HepG2 (cell line): ENCODE measurements around the gene COX4I1. TPM values are rescaled to one million over a fixed set of nuclear protein-coding genes. Genes with fewer than 3 reads are reported as not detected.
A peak's percentile ranks its signal among the peaks of the same experiment; 100 is the strongest.

Source experiments
- AHR ChIP-seq: IDR thresholded peaks from 2 replicates; pipeline ENCODE4 v1.6.1; 2018; ENCODE audit warnings: missing genetic modification reagents, missing compliant biosample characterization
- ATM ChIP-seq: fragments of 450-650 bp; IDR thresholded peaks from 2 replicates; pipeline ENCODE4 v1.7.1; 2017; ENCODE audit warnings: mild to moderate bottlenecking, borderline replicate concordance
- HDAC2 ChIP-seq: sonication (generic); formaldehyde crosslinking; IDR thresholded peaks from 2 replicates; pipeline ENCODE4 v1.4.0; 2020; ENCODE audit warnings: missing genetic modification reagents
- NAIF1 ChIP-seq: sonication (generic); formaldehyde crosslinking; IDR thresholded peaks from 2 replicates; pipeline ENCODE4 v1.5.0; 2020; ENCODE audit warnings: mild to moderate bottlenecking, missing genetic modification reagents, borderline replicate concordance
- PLRG1 ChIP-seq: fragments of 450-650 bp; conservative IDR thresholded peaks from 2 replicates; pipeline ENCODE4 v1.6.1; 2016
- PRDM10 ChIP-seq: sonication (generic); formaldehyde crosslinking; IDR thresholded peaks from 2 replicates; pipeline ENCODE4 v1.4.0; 2020; ENCODE audit warnings: low read depth, missing genetic modification reagents
- RBM39 ChIP-seq: fragments of 200-400 bp; formaldehyde crosslinking; IDR thresholded peaks from one replicate; pipeline ENCODE4 v1.6.1; 2018; ENCODE audit warnings: antibody characterized with exemption, mild to moderate bottlenecking, low read depth, low read length; ENCODE audit not compliant: poor library complexity, severe bottlenecking
- RFX5 ChIP-seq: IDR thresholded peaks from 2 replicates; pipeline ENCODE4 v1.6.1; 2011; ENCODE audit warnings: low read depth, low read length, improper control_type of control experiment
- RORA ChIP-seq: sonication (generic); formaldehyde crosslinking; IDR thresholded peaks from 2 replicates; pipeline ENCODE4 v1.5.0; 2020; ENCODE audit warnings: mild to moderate bottlenecking, missing genetic modification reagents, moderate library complexity
- SNRNP70 ChIP-seq: fragments of 200-400 bp; formaldehyde crosslinking; IDR thresholded peaks from 2 replicates; pipeline ENCODE4 v1.6.1; 2017; ENCODE audit warnings: mild to moderate bottlenecking, low read depth, low read length, moderate library complexity
- TAF15 ChIP-seq: fragments of 200-400 bp; formaldehyde crosslinking; IDR thresholded peaks from one replicate; pipeline ENCODE4 v1.6.1; 2018; ENCODE audit warnings: mild to moderate bottlenecking, low read depth, low read length; ENCODE audit not compliant: poor library complexity, severe bottlenecking
- TBL1XR1 ChIP-seq: fragments of 150-350 bp; IDR thresholded peaks from 2 replicates; pipeline ENCODE4 v1.6.1; 2014; ENCODE audit warnings: borderline replicate concordance, low read length; ENCODE audit not compliant: partially characterized antibody
- TOPORS ChIP-seq: sonication (generic); formaldehyde crosslinking; IDR thresholded peaks from 2 replicates; pipeline ENCODE4 v1.8.0; 2023; ENCODE audit warnings: mild to moderate bottlenecking, missing genetic modification reagents
- ZBTB38 ChIP-seq: sonication (generic); formaldehyde crosslinking; IDR thresholded peaks from 2 replicates; pipeline ENCODE4 v1.5.1; 2020; ENCODE audit warnings: mild to moderate bottlenecking, missing genetic modification reagents
- ZNF432 ChIP-seq: sonication (generic); formaldehyde crosslinking; IDR thresholded peaks from 2 replicates; pipeline ENCODE4 v1.5.0; 2020; ENCODE audit warnings: missing genetic modification reagents, mild to moderate bottlenecking, borderline replicate concordance
- ZNF468 ChIP-seq: sonication (generic); formaldehyde crosslinking; IDR thresholded peaks from 2 replicates; pipeline ENCODE4 v1.8.0; 2022; ENCODE audit warnings: mild to moderate bottlenecking, moderate library complexity, missing genetic modification reagents
- ZNF644 ChIP-seq: IDR thresholded peaks from 2 replicates; pipeline ENCODE4 v1.6.1; 2016; ENCODE audit warnings: low read depth
- ZNF720 ChIP-seq: sonication (generic); formaldehyde crosslinking; IDR thresholded peaks from 2 replicates; pipeline ENCODE4 v1.4.0; 2020; ENCODE audit warnings: missing genetic modification reagents
- ZNF775 ChIP-seq: sonication (generic); formaldehyde crosslinking; IDR thresholded peaks from 2 replicates; pipeline ENCODE4 v1.4.0; 2020; ENCODE audit warnings: missing genetic modification reagents, mild to moderate bottlenecking, moderate library complexity, borderline replicate concordance
- ZNF83 ChIP-seq: sonication (generic); formaldehyde crosslinking; IDR thresholded peaks from 2 replicates; pipeline ENCODE4 v1.4.0; 2020; ENCODE audit warnings: missing genetic modification reagents, mild to moderate bottlenecking, borderline replicate concordance
- polyA plus RNA-seq, 8 experiments: library from polyadenylated mRNA; depleted of rRNA in 3 of 8; stranded (reverse) in 7 of 8; unstranded in 1 of 8; fragments of >200 nt; fragmentation: Illumina TruSeq in 4 of 8; extraction: Trizol in 4 of 8; gene quantifications; 2 replicates each; pipeline versions ENCODE4 v1.2.1 to v1.2.3, GENCODE V29; 2011 to 2016; ENCODE audit warnings: low read depth in 4 of 8, missing spikeins in 1 of 8, mixed read lengths in 1 of 8; ENCODE audit not compliant: insufficient read depth in 1 of 8
- total RNA-seq, 5 experiments: library from RNA; depleted of rRNA; stranded (reverse); fragments of >200 nt; fragmentation: Illumina TruSeq; extraction: Trizol; gene quantifications; 2 replicates each; pipeline ENCODE4 v1.2.3, GENCODE V29; 2016; ENCODE audit warnings: low read depth in 1 of 5
- TF ChIP-seq, protein P1 (sequence below): sonication (generic); formaldehyde crosslinking; IDR thresholded peaks from 2 replicates; pipeline ENCODE4 v1.9.0; 2022; ENCODE audit warnings: missing genetic modification reagents, mild to moderate bottlenecking, borderline replicate concordance
- TF ChIP-seq, protein P2 (sequence below): IDR thresholded peaks from 2 replicates; pipeline ENCODE4 v1.6.1; 2018; ENCODE audit warnings: missing genetic modification reagents

The COX4I1 gene
- total and polyA plus RNA-seq, 2 of the 13 experiments (the other 11 are each of a cell fraction or from before 2014, with no cell fraction given): 658 to 902 TPM

DNA sequence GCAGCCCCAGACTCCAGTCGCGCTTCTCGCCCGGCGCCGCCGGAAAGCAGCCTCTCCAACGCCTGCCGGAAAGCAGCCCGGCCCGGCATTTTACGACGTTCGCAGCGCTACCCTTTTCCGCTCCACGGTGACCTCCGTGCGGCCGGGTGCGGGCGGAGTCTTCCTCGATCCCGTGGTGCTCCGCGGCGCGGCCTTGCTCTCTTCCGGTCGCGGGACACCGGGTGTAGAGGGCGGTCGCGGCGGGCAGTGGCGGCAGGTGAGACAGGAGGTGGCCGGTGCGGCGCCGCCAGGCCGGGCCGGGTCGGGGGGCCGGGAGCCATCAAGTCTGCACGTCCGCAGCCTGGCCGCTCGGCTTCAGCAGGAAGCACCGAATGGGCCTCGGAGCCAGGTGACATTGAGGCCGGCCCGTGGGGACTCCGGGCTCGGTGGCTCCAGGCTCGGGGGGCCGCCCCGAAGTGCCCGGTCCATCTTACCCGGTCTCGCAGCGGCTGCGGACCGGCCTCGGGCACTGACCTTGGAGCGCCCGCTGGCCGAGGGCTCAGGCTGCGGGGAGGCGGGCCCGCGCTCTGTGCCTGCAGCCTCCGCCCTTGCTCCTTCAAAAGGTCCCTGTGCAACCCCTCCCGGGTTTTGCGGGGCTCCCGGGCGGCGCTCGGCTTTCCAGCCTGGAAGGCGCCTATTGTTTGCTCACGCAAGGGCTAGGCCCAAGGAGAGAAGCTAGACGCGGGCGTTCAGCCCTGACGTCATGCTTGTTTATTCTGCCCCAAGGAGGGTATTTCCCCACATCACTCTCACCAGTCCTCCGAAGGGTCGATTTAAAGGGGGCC lies at the start of gene COX4I1, which contains the start of gene EMC8 (continued):
- TF ChIP-seq ZBTB38 (CRISPR knock-in tag) (peak; percentile 82), ATM (no peak), SNRNP70 (no peak), HDAC2 (CRISPR knock-in tag) (peak; percentile 89), TAF15 (peak; percentile 80), RFX5 (no peak), PLRG1 (no peak), AHR (peak; percentile 2), TBL1XR1 (no peak), ZNF468 (CRISPR knock-in tag) (no peak), RORA (CRISPR knock-in tag) (no peak), NAIF1 (CRISPR knock-in tag) (no peak; the same call in 1 of the 2 replicates), TOPORS (peak; percentile 79), ZNF83 (CRISPR knock-in tag) (0 out of 2 replicates have a peak, but pooled peaks have one; percentile 49), RBM39 (peak; percentile 43), ZNF644 (CRISPR knock-in tag) (no peak), PRDM10 (CRISPR knock-in tag) (peak; percentile 12; the same call in 1 of the 2 replicates), ZNF775 (CRISPR knock-in tag) (no peak), ZNF720 (no peak), ZNF432 (0 out of 2 replicates have a peak, but pooled peaks have one; percentile 6)
- TF ChIP-seq, protein P1, sequence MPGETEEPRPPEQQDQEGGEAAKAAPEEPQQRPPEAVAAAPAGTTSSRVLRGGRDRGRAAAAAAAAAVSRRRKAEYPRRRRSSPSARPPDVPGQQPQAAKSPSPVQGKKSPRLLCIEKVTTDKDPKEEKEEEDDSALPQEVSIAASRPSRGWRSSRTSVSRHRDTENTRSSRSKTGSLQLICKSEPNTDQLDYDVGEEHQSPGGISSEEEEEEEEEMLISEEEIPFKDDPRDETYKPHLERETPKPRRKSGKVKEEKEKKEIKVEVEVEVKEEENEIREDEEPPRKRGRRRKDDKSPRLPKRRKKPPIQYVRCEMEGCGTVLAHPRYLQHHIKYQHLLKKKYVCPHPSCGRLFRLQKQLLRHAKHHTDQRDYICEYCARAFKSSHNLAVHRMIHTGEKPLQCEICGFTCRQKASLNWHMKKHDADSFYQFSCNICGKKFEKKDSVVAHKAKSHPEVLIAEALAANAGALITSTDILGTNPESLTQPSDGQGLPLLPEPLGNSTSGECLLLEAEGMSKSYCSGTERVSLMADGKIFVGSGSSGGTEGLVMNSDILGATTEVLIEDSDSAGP (CRISPR knock-in tag): peak; percentile 81; the same call in 1 of the 2 replicates
- TF ChIP-seq, protein P2, sequence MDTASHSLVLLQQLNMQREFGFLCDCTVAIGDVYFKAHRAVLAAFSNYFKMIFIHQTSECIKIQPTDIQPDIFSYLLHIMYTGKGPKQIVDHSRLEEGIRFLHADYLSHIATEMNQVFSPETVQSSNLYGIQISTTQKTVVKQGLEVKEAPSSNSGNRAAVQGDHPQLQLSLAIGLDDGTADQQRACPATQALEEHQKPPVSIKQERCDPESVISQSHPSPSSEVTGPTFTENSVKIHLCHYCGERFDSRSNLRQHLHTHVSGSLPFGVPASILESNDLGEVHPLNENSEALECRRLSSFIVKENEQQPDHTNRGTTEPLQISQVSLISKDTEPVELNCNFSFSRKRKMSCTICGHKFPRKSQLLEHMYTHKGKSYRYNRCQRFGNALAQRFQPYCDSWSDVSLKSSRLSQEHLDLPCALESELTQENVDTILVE (CRISPR knock-in tag): peak; percentile 99
